ENCODE measurements around the gene OTOG. TPM values are rescaled to one million over a fixed set of nuclear protein-coding genes. Genes with fewer than 3 reads are reported as not detected.

OTOG gene
- total and polyA plus RNA-seq, 2 donors (not counting 1 experiment from before 2014, with no cell fraction given) = not detected

- Histone ChIP-seq H3K4me2 (replicated peaks; ENCODE audit: low read depth, low read length, poor library complexity, severe bottlenecking) (no peak overlapping the region), H3K9ac (ENCODE audit: low read length) (no peak overlapping the region), H3K27ac (ENCODE audit: low read length in 2 of 2) (no peak overlapping the region), H3K79me2 (ENCODE audit: control insufficient read depth, insufficient read depth, low read length) (no peaks in the 10 kb centered on the region), H3K4me1 (ENCODE audit: control insufficient read depth in 2 of 2, insufficient read depth in 2 of 2, low read length in 2 of 2) (peaks cover 0 to 3% of the 10 kb centered on the region in 2 donors), H3K9me3 (ENCODE audit: control extremely low read depth in 1 of 3, control insufficient read depth in 2 of 3, insufficient read depth in 1 of 3, low read length in 2 of 3) (no peaks in the 10 kb centered on the region), H3K36me3 (replicated peaks in 1 of 2; ENCODE audit: control extremely low read depth in 1 of 2, control insufficient read depth in 1 of 2, extremely low read depth in 1 of 2, insufficient read depth in 2 of 2, low read length in 1 of 2) (no peaks in the 10 kb centered on the region), H3K27me3 (replicated peaks in 1 of 4; ENCODE audit: control extremely low read depth in 1 of 4, control insufficient read depth in 3 of 4, insufficient read depth in 4 of 4, low read length in 3 of 4) (peaks cover 0 to 19% (median 2%) of the 10 kb centered on the region in 4 experiments), H2AFZ (ENCODE audit: insufficient read depth, low read depth, low read length, poor library complexity, severe bottlenecking) (no peak overlapping the region), H4K20me1 (ENCODE audit: control insufficient read depth, insufficient read depth, low read length, poor library complexity, severe bottlenecking) (no peaks in the 10 kb centered on the region), H3K4me3 (ENCODE audit: control extremely low read depth in 1 of 5, extremely low read depth in 1 of 5, insufficient read depth in 1 of 5, low read depth in 2 of 5, low read length in 4 of 5) (no peak overlapping the region)
- Mint-ChIP-seq H3K4me1 (no peaks in the 10 kb centered on the region), H3K4me3 (no peak overlapping the region), H3K27ac (no peak overlapping the region), H3K9me3 (ENCODE audit: insufficient read depth) (no peaks in the 10 kb centered on the region), H3K27me3 (peaks cover 44% of the 10 kb centered on the region)
- DNase-seq (no peak), ATAC-seq (ENCODE audit: low read depth) (no peak)
- TF ChIP-seq CTCF (IDR thresholded peaks at IDR 0.05) (no peak), EZH2 (IDR thresholded peaks at IDR 0.05; ENCODE audit: borderline replicate concordance, insufficient read depth, low read depth, low read length, poor library complexity, severe bottlenecking) (no peak)
- intact Hi-C loops (cut with micrococcal nuclease) = no loop called here
- CTCF ChIA-PET = interaction anchor here (0.7 to 1.4 kb wide), 2 partner anchors 13 to 110 kb away, joined by 3 to 5 read pairs; no protein-coding TSS in a partner anchor
- 83% methylated on average over 4 of the region's 4 CpGs for WGBS (ENCODE audit: insufficient coverage)
- POLR2A ChIA-PET = no interaction called here
Measured at GRCh38 chr11:17541330-17541885, 5.7 kb upstream of the OTOG start.

GRCh38 chr11:17542249-17542648, 4.8 kb upstream of the OTOG start:
- no peak for DNase-seq
- Histone ChIP-seq H3K9me3 (ENCODE audit: control extremely low read depth in 1 of 3, control insufficient read depth in 2 of 3, insufficient read depth in 1 of 3, low read length in 2 of 3) (no peaks in the 10 kb centered on the region), H3K4me2 (replicated peaks; ENCODE audit: low read depth, low read length, poor library complexity, severe bottlenecking) (no peak overlapping the region), H3K27ac (ENCODE audit: low read length in 2 of 2) (no peak overlapping the region), H3K36me3 (replicated peaks in 1 of 2; ENCODE audit: control extremely low read depth in 1 of 2, control insufficient read depth in 1 of 2, extremely low read depth in 1 of 2, insufficient read depth in 2 of 2, low read length in 1 of 2) (no peaks in the 10 kb centered on the region), H4K20me1 (ENCODE audit: control insufficient read depth, insufficient read depth, low read length, poor library complexity, severe bottlenecking) (no peaks in the 10 kb centered on the region), H3K4me1 (ENCODE audit: control insufficient read depth in 2 of 2, insufficient read depth in 2 of 2, low read length in 2 of 2) (peaks cover 0 to 3% of the 10 kb centered on the region in 2 donors), H3K9ac (ENCODE audit: low read length) (no peak overlapping the region), H3K4me3 (ENCODE audit: control extremely low read depth in 1 of 5, extremely low read depth in 1 of 5, insufficient read depth in 1 of 5, low read depth in 2 of 5, low read length in 4 of 5) (no peak overlapping the region), H3K27me3 (replicated peaks in 1 of 4; ENCODE audit: control extremely low read depth in 1 of 4, control insufficient read depth in 3 of 4, insufficient read depth in 4 of 4, low read length in 3 of 4) (peaks cover 0 to 26% (median 2%) of the 10 kb centered on the region in 4 experiments), H3K79me2 (ENCODE audit: control insufficient read depth, insufficient read depth, low read length) (no peaks in the 10 kb centered on the region), H2AFZ (ENCODE audit: insufficient read depth, low read depth, low read length, poor library complexity, severe bottlenecking) (no peak overlapping the region)
- intact Hi-C loops (cut with micrococcal nuclease) = no loop called here
- ChIA-PET CTCF (interaction anchor here (0.8 to 1.4 kb wide), 2 partner anchors 10 to 14 kb away, joined by 3 to 5 read pairs; no protein-coding TSS in a partner anchor), POLR2A (no interaction called here)
- no peak for ATAC-seq (ENCODE audit: low read depth)
- Mint-ChIP-seq H3K27me3 (peaks cover 51% of the 10 kb centered on the region), H3K4me1 (no peaks in the 10 kb centered on the region), H3K4me3 (no peak overlapping the region), H3K27ac (no peak overlapping the region), H3K9me3 (ENCODE audit: insufficient read depth) (no peaks in the 10 kb centered on the region)
- WGBS (ENCODE audit: insufficient coverage) = 89% methylated on average over 4 of the region's 4 CpGs
- TF ChIP-seq CTCF (IDR thresholded peaks at IDR 0.05) = no peak
- TF ChIP-seq EZH2 (IDR thresholded peaks at IDR 0.05; ENCODE audit: borderline replicate concordance, insufficient read depth, low read depth, low read length, poor library complexity, severe bottlenecking) = no peak
